NCI-H2171 (cell line): ENCODE data around the gene CMYA5.
A peak's percentile ranks its signal among the peaks of the same experiment; 100 is the strongest.

ENCODE experiments used
- DNase-seq: peaks from one replicate; lab custom pipeline; 2025; lab: John Stamatoyannopoulos, UW

The CMYA5 gene

GRCh38 chr5:79793722-79794121 lies 104.1 kb downstream of the CMYA5 start:
- no peak for DNase-seq

GRCh38 chr5:79794347-79794746 lies 104.7 kb downstream of the CMYA5 start:
- DNase-seq, result peak; percentile 44

- DNase-seq, result no peak
Observed at GRCh38 chr5:79795764-79796398, 106.2 kb downstream of the CMYA5 start.

- DNase-seq, result no peak
Observed at GRCh38 chr5:79798893-79799590, 109.4 kb downstream of the CMYA5 start.

- no peak for DNase-seq
Observed at GRCh38 chr5:79800979-79801827, 111.6 kb downstream of the CMYA5 start.

GRCh38 chr5:79802406-79802805 lies 112.8 kb downstream of the CMYA5 start:
- no peak for DNase-seq

- no peak for DNase-seq
Observed at GRCh38 chr5:79803007-79803406, 113.4 kb downstream of the CMYA5 start.

GRCh38 chr5:79806741-79807140 lies 117.1 kb downstream of the CMYA5 start:
- no peak for DNase-seq

- DNase-seq, result no peak
Observed at GRCh38 chr5:79809743-79810142, 120.1 kb downstream of the CMYA5 start.

GRCh38 chr5:79811081-79811480 lies 121.4 kb downstream of the CMYA5 start:
- no peak for DNase-seq

- no peak for DNase-seq
Observed at GRCh38 chr5:79811904-79812303, 122.3 kb downstream of the CMYA5 start.

- DNase-seq, result no peak
Observed at GRCh38 chr5:79814699-79815098, 125.1 kb downstream of the CMYA5 start.

- no peak for DNase-seq
Observed at GRCh38 chr5:79816014-79816413, 126.4 kb downstream of the CMYA5 start.

GRCh38 chr5:79820648-79821047 lies 131.0 kb downstream of the CMYA5 start:
- DNase-seq, result no peak

- DNase-seq, result no peak
Observed at GRCh38 chr5:79824444-79824843, 134.8 kb downstream of the CMYA5 start.

GRCh38 chr5:79825802-79826201 lies 136.2 kb downstream of the CMYA5 start:
- DNase-seq, result no peak

- no peak for DNase-seq
Observed at GRCh38 chr5:79827159-79827629, 137.6 kb downstream of the CMYA5 start.

- no peak for DNase-seq
Observed at GRCh38 chr5:79829260-79829659, 139.6 kb downstream of the CMYA5 start.

- DNase-seq, result no peak
Observed at GRCh38 chr5:79831381-79832309, 142.0 kb downstream of the CMYA5 start.

- no peak for DNase-seq
Observed at GRCh38 chr5:79832911-79833310, 143.3 kb downstream of the CMYA5 start.

GRCh38 chr5:79834098-79834753 lies 144.6 kb downstream of the CMYA5 start:
- DNase-seq, result no peak
